Measurements from ENCODE around the gene NHSL1.

The NHSL1 gene

DNA sequence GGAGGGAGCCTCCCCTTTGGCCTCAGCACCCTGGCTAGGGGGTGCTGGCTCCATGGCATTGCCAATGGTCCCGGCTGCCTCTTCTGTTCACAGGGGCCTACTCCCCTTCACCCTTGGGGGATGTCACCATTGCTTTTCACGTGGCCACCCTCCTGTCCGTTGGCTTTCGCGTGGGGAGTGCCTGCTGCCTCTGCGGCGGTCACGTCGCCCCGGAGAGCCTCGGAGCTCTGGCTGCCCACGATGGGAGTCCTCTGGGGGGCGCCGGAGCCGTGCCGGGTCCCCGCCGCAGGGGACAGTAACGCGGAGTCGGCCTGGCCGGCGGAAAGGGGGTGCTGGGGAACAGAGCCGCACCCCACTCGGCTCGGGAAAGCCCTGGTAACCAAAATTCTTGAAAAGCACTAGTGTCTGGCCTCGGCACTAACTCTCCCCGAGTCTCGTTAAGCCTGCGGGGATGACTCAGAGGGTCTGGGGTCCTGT lies 95.9 kb downstream of the NHSL1 start:
- H3K27ac ChIP-seq = peak overlapping the region; percentile 86
- peak; percentile 13 for DNase-seq (ENCODE audit: low spot score)

DNA sequence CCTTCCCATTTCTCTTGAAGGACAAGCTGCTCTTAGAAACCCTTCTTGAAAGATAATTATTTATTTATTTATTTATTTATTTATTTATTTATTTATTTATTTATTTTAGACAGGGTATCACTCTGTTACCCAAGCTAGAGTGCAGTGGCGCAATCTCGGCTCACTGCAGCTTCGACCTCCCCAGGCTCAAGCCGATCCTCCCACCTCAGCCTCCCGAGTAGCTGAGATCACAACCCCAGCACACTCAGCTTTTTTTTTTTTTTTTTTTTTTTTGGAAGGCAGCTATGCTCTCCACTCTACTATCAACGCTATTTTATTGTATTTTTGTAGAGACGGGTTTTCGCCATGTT lies 96.5 kb downstream of the NHSL1 start:
- TF ChIP-seq, protein P1, sequence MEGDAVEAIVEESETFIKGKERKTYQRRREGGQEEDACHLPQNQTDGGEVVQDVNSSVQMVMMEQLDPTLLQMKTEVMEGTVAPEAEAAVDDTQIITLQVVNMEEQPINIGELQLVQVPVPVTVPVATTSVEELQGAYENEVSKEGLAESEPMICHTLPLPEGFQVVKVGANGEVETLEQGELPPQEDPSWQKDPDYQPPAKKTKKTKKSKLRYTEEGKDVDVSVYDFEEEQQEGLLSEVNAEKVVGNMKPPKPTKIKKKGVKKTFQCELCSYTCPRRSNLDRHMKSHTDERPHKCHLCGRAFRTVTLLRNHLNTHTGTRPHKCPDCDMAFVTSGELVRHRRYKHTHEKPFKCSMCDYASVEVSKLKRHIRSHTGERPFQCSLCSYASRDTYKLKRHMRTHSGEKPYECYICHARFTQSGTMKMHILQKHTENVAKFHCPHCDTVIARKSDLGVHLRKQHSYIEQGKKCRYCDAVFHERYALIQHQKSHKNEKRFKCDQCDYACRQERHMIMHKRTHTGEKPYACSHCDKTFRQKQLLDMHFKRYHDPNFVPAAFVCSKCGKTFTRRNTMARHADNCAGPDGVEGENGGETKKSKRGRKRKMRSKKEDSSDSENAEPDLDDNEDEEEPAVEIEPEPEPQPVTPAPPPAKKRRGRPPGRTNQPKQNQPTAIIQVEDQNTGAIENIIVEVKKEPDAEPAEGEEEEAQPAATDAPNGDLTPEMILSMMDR (conservative IDR thresholded peaks at IDR 0.05; ENCODE audit: low read depth) = no peak
- no peak for DNase-seq (ENCODE audit: low spot score)
- ChIA-PET POLR2A (ENCODE audit: low non-redundant PET) (no interaction called here), CTCF (interaction anchor here (0.8 kb wide), 1 partner anchor 1850 kb away, joined by 3 read pairs; no protein-coding TSS in a partner anchor)
- 0 out of 2 replicates have a peak overlapping the region, but pooled peaks have one; percentile 86 for H3K27ac ChIP-seq

More for the DNA sequence above, 95.9 kb downstream of the NHSL1 start:
- ChIA-PET POLR2A (ENCODE audit: low non-redundant PET) (no interaction called here), CTCF (interaction anchor here (0.6 to 0.8 kb wide), 3 partner anchors 91 to 1849 kb away, joined by 3 to 4 read pairs (median 3); no protein-coding TSS in a partner anchor)
- TF ChIP-seq, protein P1 (conservative IDR thresholded peaks at IDR 0.05; ENCODE audit: low read depth) = no peak; the same call in 1 of the 2 replicates

DNA sequence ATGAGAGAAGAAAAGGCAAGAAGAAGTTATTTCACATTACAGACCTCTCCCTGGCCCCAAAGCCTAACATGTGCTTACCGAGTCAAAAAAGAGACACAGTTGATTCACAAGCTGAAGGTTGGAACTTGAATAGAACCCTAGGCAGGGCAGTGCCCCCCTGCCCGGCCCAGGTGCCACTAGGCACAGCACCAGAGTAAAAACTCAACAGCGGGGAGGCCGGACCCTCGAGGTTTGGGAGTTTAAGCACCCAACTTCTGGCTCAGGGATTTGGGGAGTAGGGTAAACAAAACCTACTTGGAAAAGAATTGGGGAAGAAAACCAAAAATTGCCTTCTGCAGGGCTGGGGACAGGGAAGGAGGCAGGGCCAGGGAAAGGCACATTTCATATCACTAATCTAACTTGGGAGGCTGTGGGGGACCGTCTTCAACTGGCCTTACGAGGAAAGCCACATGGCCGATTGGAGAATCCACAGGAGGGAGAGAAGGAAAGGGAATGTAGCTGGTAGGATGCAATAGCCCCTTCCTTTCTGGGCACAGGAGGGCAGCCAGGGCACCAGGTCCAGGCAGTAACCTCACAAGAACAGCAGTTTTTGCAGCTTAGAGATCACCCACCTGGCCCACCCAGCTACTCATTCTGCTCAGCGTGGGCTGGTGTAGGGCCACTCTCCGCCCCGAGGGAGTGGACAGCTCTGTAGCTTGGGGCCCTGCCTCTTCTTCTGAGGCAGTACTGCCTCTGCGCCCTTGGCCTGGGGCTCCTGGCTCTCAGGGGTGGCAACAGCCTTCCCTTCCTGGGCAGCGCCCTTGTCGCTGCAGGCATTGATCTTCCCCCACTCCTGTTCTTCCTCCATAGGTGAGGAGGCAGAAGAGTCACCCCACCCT lies 97.1 kb downstream of the NHSL1 start:
- POLR2A ChIA-PET (ENCODE audit: low non-redundant PET) = no interaction called here
- CTCF ChIA-PET = no interaction called here
- DNase-seq (ENCODE audit: low spot score) = no peak
- H3K27ac ChIP-seq = no peak overlapping the region
- TF ChIP-seq, protein P1 (conservative IDR thresholded peaks at IDR 0.05; ENCODE audit: low read depth) = no peak

GRCh38 chr6:138400326-138400725 lies 99.0 kb downstream of the NHSL1 start:
- POLR2A ChIA-PET (ENCODE audit: low non-redundant PET) = no interaction called here
- no peak for DNase-seq (ENCODE audit: low spot score)
- H3K27ac ChIP-seq = no peak overlapping the region
- CTCF ChIA-PET = no interaction called here
- TF ChIP-seq, protein P1 (conservative IDR thresholded peaks at IDR 0.05; ENCODE audit: low read depth) = no peak

- H3K27ac ChIP-seq = no peak overlapping the region
- TF ChIP-seq, protein P1 (conservative IDR thresholded peaks at IDR 0.05; ENCODE audit: low read depth) = no peak
- CTCF ChIA-PET = interaction anchor here (0.8 kb wide), 1 partner anchor 156 kb away, joined by 3 read pairs; no protein-coding TSS in a partner anchor
- no peak for DNase-seq (ENCODE audit: low spot score)
- POLR2A ChIA-PET (ENCODE audit: low non-redundant PET) = no interaction called here
Measured at GRCh38 chr6:138397128-138398122, 101.9 kb downstream of the NHSL1 start.

DNA sequence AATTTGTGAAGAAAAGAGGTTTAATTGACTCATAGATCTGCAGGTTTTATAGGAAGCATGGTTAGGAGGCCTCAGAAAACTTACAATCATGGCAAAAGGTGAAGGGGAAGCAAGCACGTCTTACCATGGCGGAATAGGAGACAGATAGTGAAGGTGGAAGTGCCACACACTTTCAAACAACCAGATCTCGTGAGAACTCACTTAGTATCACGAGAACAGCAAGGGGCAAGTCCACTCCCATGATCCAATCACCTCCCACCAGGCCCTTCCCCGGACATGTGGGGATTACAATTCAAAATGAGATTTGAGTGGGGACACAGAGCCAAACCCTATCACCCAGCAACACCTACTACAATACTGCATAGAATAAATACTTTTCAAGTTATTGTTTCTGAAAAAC lies 102.6 kb downstream of the NHSL1 start:
- TF ChIP-seq, protein P1 (conservative IDR thresholded peaks at IDR 0.05; ENCODE audit: low read depth) = no peak
- CTCF ChIA-PET = no interaction called here
- DNase-seq (ENCODE audit: low spot score) = no peak
- POLR2A ChIA-PET (ENCODE audit: low non-redundant PET) = no interaction called here
- H3K27ac ChIP-seq = no peak overlapping the region

Data from RWPE1 (cell line).